K562 (cell line): ENCODE measurements around the gene KMT2E. TPM values are rescaled to one million over a fixed set of nuclear protein-coding genes. Genes with fewer than 3 reads are reported as not detected.

Source experiments
- ATAC-seq: fragments of 200-7000 bp; cut with Tn5 transposase; 3 replicates; pipeline ENCODE4 v1.9.1; 2020; ENCODE audit warnings: moderate library complexity
- BruUV-seq: library from RNA; stranded (reverse); fragments of 400-500 nt; replicated peaks from 2 replicates; lab custom pipeline; 2021; lab: Mats Ljungman, UMichigan
- CTCF ChIA-PET: fragments of 300-600 bp; formaldehyde crosslinking; extraction: SDS; loops from one replicate; lab custom pipeline; 2021; ENCODE audit warnings: low intra/inter-chr PET ratio; lab: Yijun Ruan, JAX
- POLR2A ChIA-PET: fragments of 300-600, 350-650 bp; sonication (Branson Sonifier 250); formaldehyde crosslinking; extraction: SDS; loops from one replicate; lab custom pipeline; 2021; ENCODE audit warnings: antibody characterized with exemption, inconsistent platforms; lab: Yijun Ruan, JAX
- DNase-seq, 4 experiments: peaks; one replicate each; pipeline versions ENCODE4 v3.0.0 to v3.0.0-alpha.2; 2011 to 2018; ENCODE audit warnings: low spot score in 3 of 4, mixed read lengths in 3 of 4; ENCODE audit errors: extremely low read depth in 1 of 4
- FAIRE-seq: peaks from 2 replicates; lab custom pipeline; 2011; peaks lifted over from hg19 to GRCh38; lab: Jason Lieb, UNC
- H2AFZ ChIP-seq: 2 replicates; pipeline ENCODE4 v1.6.0; 2011; ENCODE audit warnings: low read depth, low read length, control low read depth, inconsistent platforms
- H3K27ac ChIP-seq: fragments of 200-600 bp; 3 replicates; pipeline ENCODE4 v1.8.0; 2011; ENCODE audit warnings: low read depth, mild to moderate bottlenecking, control low read depth, inconsistent platforms, low read length, moderate library complexity, mixed read lengths; ENCODE audit errors: extremely low read depth
- H3K27me3 ChIP-seq, 2 experiments: fragments of 300-600 bp in 1 of 2; 2 replicates in 1 of 2; 3 replicates in 1 of 2; pipeline versions ENCODE4 v1.6.0 to v1.8.0; 2011; ENCODE audit warnings: inconsistent platforms in 2 of 2, low read length in 2 of 2, mild to moderate bottlenecking in 1 of 2, mixed read lengths in 1 of 2, moderate library complexity in 1 of 2; ENCODE audit not compliant: control insufficient read depth in 2 of 2, insufficient read depth in 2 of 2
- H3K36me3 ChIP-seq: fragments of 300-600 bp; 3 replicates; pipeline ENCODE4 v1.8.0; 2011; ENCODE audit warnings: mild to moderate bottlenecking, low read length, inconsistent platforms; ENCODE audit not compliant: control insufficient read depth, insufficient read depth
- H3K4me1 ChIP-seq, 2 experiments: fragments of 200-600 bp in 1 of 2; replicated peaks in 1 of 2; 2 replicates in 1 of 2; 3 replicates in 1 of 2; pipeline versions ENCODE4 v1.5.1 to v1.8.0; 2011; ENCODE audit warnings: inconsistent platforms in 2 of 2, low read length in 2 of 2, mild to moderate bottlenecking in 1 of 2, mixed read lengths in 1 of 2, moderate library complexity in 1 of 2; ENCODE audit not compliant: control insufficient read depth in 2 of 2, insufficient read depth in 2 of 2
- H3K4me2 ChIP-seq: 2 replicates; pipeline ENCODE4 v1.6.1; 2011; ENCODE audit warnings: low read length, control low read depth, inconsistent platforms, mixed read lengths; ENCODE audit not compliant: insufficient read depth
- H3K4me3 ChIP-seq: fragments of 200-600 bp; sonication (generic), shearing (Covaris generic); 2 replicates; pipeline ENCODE4 v1.5.1; 2016; ENCODE audit warnings: control low read depth, inconsistent platforms
- H3K79me2 ChIP-seq: fragments of 200-600 bp; 3 replicates; pipeline ENCODE4 v1.8.0; 2011; ENCODE audit warnings: low read length, inconsistent platforms; ENCODE audit not compliant: control insufficient read depth, insufficient read depth
- H3K9ac ChIP-seq, 2 experiments: 2 replicates each; pipeline versions ENCODE4 v1.6.0 to v1.6.1; 2011; ENCODE audit warnings: low read depth in 2 of 2, low read length in 2 of 2, control low read depth in 1 of 2, inconsistent platforms in 1 of 2, mild to moderate bottlenecking in 1 of 2, mixed read lengths in 1 of 2; ENCODE audit not compliant: insufficient read depth in 1 of 2
- H3K9me1 ChIP-seq: one replicate; pipeline ENCODE4 v1.6.0; 2011; ENCODE audit warnings: inconsistent platforms, mild to moderate bottlenecking, low read length, moderate library complexity; ENCODE audit not compliant: control insufficient read depth, insufficient read depth
- H3K9me3 ChIP-seq: replicated peaks from 2 replicates; pipeline ENCODE4 v1.5.1; 2011; ENCODE audit warnings: low read depth, low read length, inconsistent platforms; ENCODE audit not compliant: control insufficient read depth, insufficient read depth
- H4K20me1 ChIP-seq: replicated peaks from 2 replicates; pipeline ENCODE4 v1.6.1; 2011; ENCODE audit warnings: low read length, inconsistent platforms, mixed read lengths; ENCODE audit not compliant: control insufficient read depth, insufficient read depth
- ATF1 ChIP-seq, 2 experiments: fragments of 450-650 bp in 1 of 2; IDR thresholded peaks; 2 replicates each; pipeline ENCODE4 v1.6.1; 2016; ENCODE audit warnings: missing compliant biosample characterization in 1 of 2, missing genetic modification characterization in 1 of 2
- PHTF2 ChIP-seq: fragments of 250-450 bp; sonication (Bioruptor Pico); IDR thresholded peaks from 2 replicates; pipeline ENCODE4 v1.5.0; 2021; ENCODE audit warnings: mild to moderate bottlenecking
- RBM25 ChIP-seq: fragments of 200-400 bp; formaldehyde crosslinking; IDR thresholded peaks from 2 replicates; pipeline ENCODE4 v1.6.1; 2018; ENCODE audit warnings: low read length, low read depth, moderate library complexity; ENCODE audit not compliant: severe bottlenecking
- RFX5 ChIP-seq: IDR thresholded peaks from 2 replicates; pipeline ENCODE4 v1.6.1; 2011; ENCODE audit warnings: low read depth, mild to moderate bottlenecking, improper control_type of control experiment, low read length
- ZNF121 ChIP-seq: sonication (generic); formaldehyde crosslinking; conservative IDR thresholded peaks from 2 replicates; pipeline ENCODE4 v1.8.0; 2022; ENCODE audit warnings: missing genetic modification reagents
- WGBS: fragments of 100-300 bp; shearing (Covaris generic); methylation state at CpG from one replicate; pipeline ENCODE4 v1.1.6; 2016; ENCODE audit warnings: low coverage, mixed read lengths; ENCODE audit not compliant: insufficient coverage; ENCODE audit errors: missing lambda C conversion rate; 5-methylcytosine and 5-hydroxymethylcytosine counted together
- in situ Hi-C: fragments of 300-500 bp; cut with MboI; formaldehyde crosslinking; loops from 4 replicates; pipeline ENCODE4 v1.15.0; 2018; ENCODE audit warnings: inconsistent platforms, mixed read lengths
- intact Hi-C: fragments of 100-400 bp; cut with micrococcal nuclease; formaldehyde crosslinking; loops from 2 replicates; pipeline ENCODE4 v1.14.2; 2022
- polyA plus RNA-seq, 8 experiments: library from polyadenylated mRNA; depleted of rRNA in 4 of 8; stranded (reverse) in 5 of 8; unstranded in 3 of 8; fragments of >200 nt; fragmentation: Nextera tagmentation in 2 of 8; fragmentation: Illumina TruSeq in 1 of 8; extraction: Ambion mirVana in 2 of 8; extraction: Trizol in 1 of 8; gene quantifications; 2 replicates each; pipeline versions ENCODE4 v1.2.1 to v1.2.3, GENCODE V29; 2011 to 2014; ENCODE audit warnings: inconsistent platforms in 1 of 8, missing spikeins in 1 of 8
- total RNA-seq, 7 experiments: library from RNA; depleted of rRNA in 6 of 7; stranded (reverse); fragments of >200 nt in 6 of 7; fragmentation: Illumina TruSeq in 2 of 7; extraction: Trizol in 2 of 7; gene quantifications; 2 replicates each; pipeline versions ENCODE4 v1.2.1 to v1.2.3, GENCODE V29; 2011 to 2021; ENCODE audit warnings: low replicate concordance in 1 of 7
- TF ChIP-seq, protein P1 (sequence below), 2 experiments: IDR thresholded peaks in 1 of 2; conservative IDR thresholded peaks in 1 of 2; 2 replicates each; pipeline ENCODE4 v1.6.1; 2016; ENCODE audit warnings: low read depth in 2 of 2, mild to moderate bottlenecking in 1 of 2, missing compliant biosample characterization in 1 of 2, missing genetic modification characterization in 1 of 2, moderate library complexity in 1 of 2
- TF ChIP-seq, protein P2 (sequence below): sonication (generic); formaldehyde crosslinking; IDR thresholded peaks from 2 replicates; pipeline ENCODE4 v1.8.0; 2022; ENCODE audit warnings: missing genetic modification reagents, mild to moderate bottlenecking, borderline replicate concordance
- TF ChIP-seq, protein P3 (sequence below): sonication (generic); formaldehyde crosslinking; IDR thresholded peaks from 2 replicates; pipeline ENCODE4 v1.8.0; 2022; ENCODE audit warnings: missing genetic modification reagents, mild to moderate bottlenecking, borderline replicate concordance
- TF ChIP-seq, protein P4 (sequence below): fragments of 250-450 bp; sonication (Bioruptor Pico); IDR thresholded peaks from 2 replicates; pipeline ENCODE4 v1.5.0; 2020; ENCODE audit warnings: mild to moderate bottlenecking, borderline replicate concordance

KMT2E gene
- total and polyA plus RNA-seq, 9 of the 15 experiments (the other 6 are each of a cell fraction or from before 2014, with no cell fraction given): 8.9 to 55.3 (median 38.1) TPM

GRCh38 chr7:105006367-105007136 is 7.5 kb upstream of the KMT2E start (continued):
- no peak for TF ChIP-seq RFX5
- TF ChIP-seq, protein P1, sequence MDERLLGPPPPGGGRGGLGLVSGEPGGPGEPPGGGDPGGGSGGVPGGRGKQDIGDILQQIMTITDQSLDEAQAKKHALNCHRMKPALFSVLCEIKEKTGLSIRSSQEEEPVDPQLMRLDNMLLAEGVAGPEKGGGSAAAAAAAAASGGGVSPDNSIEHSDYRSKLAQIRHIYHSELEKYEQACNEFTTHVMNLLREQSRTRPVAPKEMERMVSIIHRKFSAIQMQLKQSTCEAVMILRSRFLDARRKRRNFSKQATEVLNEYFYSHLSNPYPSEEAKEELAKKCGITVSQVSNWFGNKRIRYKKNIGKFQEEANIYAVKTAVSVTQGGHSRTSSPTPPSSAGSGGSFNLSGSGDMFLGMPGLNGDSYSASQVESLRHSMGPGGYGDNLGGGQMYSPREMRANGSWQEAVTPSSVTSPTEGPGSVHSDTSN (CRISPR knock-in tag; IDR thresholded peaks at IDR 0.05; ENCODE audit: low read depth): no peak
- TF ChIP-seq, protein P1 (tag; conservative IDR thresholded peaks at IDR 0.05; ENCODE audit: low read depth): no peak

DNA sequence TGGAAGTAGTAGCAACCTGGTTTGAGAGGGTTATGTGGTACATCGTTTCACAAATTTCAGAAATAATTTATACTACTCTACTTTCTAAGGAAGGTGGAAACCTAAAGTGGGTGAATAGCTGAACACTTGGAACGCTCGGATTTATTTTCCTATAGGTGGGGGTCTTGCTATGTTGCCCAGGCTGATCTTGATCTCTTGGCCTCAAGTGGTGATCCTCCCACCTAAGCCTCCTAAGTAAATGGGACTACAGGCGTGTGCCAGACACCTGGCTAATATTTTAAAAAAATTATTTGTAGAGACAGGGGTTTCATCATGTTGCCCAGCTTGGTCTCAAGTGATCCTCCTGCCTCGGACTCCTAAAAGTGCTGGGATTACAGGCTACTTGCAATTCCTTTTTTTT is 6.7 kb upstream of the KMT2E start:
- POLR2A ChIA-PET: interaction anchor here (0.6 to 1.3 kb wide), 5 partner anchors 8 to 606 kb away, joined by 3 to 4 read pairs (median 4); no protein-coding TSS in a partner anchor
- TF ChIP-seq, protein P2, sequence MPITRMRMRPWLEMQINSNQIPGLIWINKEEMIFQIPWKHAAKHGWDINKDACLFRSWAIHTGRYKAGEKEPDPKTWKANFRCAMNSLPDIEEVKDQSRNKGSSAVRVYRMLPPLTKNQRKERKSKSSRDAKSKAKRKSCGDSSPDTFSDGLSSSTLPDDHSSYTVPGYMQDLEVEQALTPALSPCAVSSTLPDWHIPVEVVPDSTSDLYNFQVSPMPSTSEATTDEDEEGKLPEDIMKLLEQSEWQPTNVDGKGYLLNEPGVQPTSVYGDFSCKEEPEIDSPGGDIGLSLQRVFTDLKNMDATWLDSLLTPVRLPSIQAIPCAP (CRISPR knock-in tag): no peak
- TF ChIP-seq RBM25: peak; percentile 62
- TF ChIP-seq, protein P3, sequence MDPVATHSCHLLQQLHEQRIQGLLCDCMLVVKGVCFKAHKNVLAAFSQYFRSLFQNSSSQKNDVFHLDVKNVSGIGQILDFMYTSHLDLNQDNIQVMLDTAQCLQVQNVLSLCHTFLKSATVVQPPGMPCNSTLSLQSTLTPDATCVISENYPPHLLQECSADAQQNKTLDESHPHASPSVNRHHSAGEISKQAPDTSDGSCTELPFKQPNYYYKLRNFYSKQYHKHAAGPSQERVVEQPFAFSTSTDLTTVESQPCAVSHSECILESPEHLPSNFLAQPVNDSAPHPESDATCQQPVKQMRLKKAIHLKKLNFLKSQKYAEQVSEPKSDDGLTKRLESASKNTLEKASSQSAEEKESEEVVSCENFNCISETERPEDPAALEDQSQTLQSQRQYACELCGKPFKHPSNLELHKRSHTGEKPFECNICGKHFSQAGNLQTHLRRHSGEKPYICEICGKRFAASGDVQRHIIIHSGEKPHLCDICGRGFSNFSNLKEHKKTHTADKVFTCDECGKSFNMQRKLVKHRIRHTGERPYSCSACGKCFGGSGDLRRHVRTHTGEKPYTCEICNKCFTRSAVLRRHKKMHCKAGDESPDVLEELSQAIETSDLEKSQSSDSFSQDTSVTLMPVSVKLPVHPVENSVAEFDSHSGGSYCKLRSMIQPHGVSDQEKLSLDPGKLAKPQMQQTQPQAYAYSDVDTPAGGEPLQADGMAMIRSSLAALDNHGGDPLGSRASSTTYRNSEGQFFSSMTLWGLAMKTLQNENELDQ (CRISPR knock-in tag): no peak
- no peak for TF ChIP-seq PHTF2 (CRISPR knock-in tag)
- TF ChIP-seq ZNF121 (CRISPR knock-in tag): peak; percentile 54
- TF ChIP-seq, protein P4, sequence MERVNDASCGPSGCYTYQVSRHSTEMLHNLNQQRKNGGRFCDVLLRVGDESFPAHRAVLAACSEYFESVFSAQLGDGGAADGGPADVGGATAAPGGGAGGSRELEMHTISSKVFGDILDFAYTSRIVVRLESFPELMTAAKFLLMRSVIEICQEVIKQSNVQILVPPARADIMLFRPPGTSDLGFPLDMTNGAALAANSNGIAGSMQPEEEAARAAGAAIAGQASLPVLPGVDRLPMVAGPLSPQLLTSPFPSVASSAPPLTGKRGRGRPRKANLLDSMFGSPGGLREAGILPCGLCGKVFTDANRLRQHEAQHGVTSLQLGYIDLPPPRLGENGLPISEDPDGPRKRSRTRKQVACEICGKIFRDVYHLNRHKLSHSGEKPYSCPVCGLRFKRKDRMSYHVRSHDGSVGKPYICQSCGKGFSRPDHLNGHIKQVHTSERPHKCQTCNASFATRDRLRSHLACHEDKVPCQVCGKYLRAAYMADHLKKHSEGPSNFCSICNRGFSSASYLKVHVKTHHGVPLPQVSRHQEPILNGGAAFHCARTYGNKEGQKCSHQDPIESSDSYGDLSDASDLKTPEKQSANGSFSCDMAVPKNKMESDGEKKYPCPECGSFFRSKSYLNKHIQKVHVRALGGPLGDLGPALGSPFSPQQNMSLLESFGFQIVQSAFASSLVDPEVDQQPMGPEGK (CRISPR knock-in tag): no peak
- TF ChIP-seq ATF1 (CRISPR knock-in tag; IDR thresholded peaks at IDR 0.05): no peak
- TF ChIP-seq ATF1 (tag; IDR thresholded peaks at IDR 0.05): no peak

More for the DNA sequence above, 6.7 kb upstream of the KMT2E start:
- CTCF ChIA-PET: no interaction called here
- FAIRE-seq: no peak
- in situ Hi-C loops: no loop called here
- Histone ChIP-seq H3K36me3 (peaks cover 77% of the 10 kb centered on the region), H3K27me3 (no peaks in the 10 kb centered on the region), H3K9me3 (no peaks in the 10 kb centered on the region), H3K27ac (no peak overlapping the region), H3K4me1 (peaks cover 20 to 54% of the 10 kb centered on the region in 2 experiments), H4K20me1 (peaks cover 70% of the 10 kb centered on the region), H3K9me1 (peaks cover 3% of the 10 kb centered on the region), H3K79me2 (peaks cover 100% of the 10 kb centered on the region; the same call in 2 of the 3 replicates), H2AFZ (no peak overlapping the region), H3K4me2 (peak overlapping the region; percentile 27; the same call in 1 of the 2 replicates), H3K4me3 (no peak overlapping the region), H3K9ac (no peak overlapping the region)
- no TSS peak for BruUV-seq
- 87% methylated on average over 5 of the region's 5 CpGs for WGBS
- no peak for ATAC-seq
- intact Hi-C loops: no loop called here
- DNase-seq: no peak
